A549 (cell line): Measurements from ENCODE around the gene NRSN2. TPM values are rescaled to one million over a fixed set of nuclear protein-coding genes. Genes with fewer than 3 reads are reported as not detected.
"Not testable (repeated sequence)": the region's sequence is repeated elsewhere in the genome, so short reads cannot be mapped to it uniquely, and the experiment has no call there.

Source experiments
- ATAC-seq, 2 experiments: fragments of 200-7000 bp in 1 of 2; fragments of >200 bp in 1 of 2; cut with Nextera tagmentation in 1 of 2; cut with Tn5 transposase in 1 of 2; 3 replicates each; pipeline versions ENCODE4 v1.8.0 to v1.9.1; 2018 to 2020; ENCODE audit warnings: mild to moderate bottlenecking in 1 of 2, moderate library complexity in 1 of 2
- CTCF ChIA-PET: fragments of 300-600 bp; sonication (Branson Sonifier 250); formaldehyde crosslinking; extraction: SDS; loops from one replicate; lab custom pipeline; 2021; ENCODE audit warnings: antibody characterized with exemption, inconsistent platforms; lab: Yijun Ruan, JAX
- POLR2A ChIA-PET: fragments of 350-600 bp; formaldehyde crosslinking; extraction: SDS; loops from one replicate; lab custom pipeline; 2021; ENCODE audit warnings: antibody characterized with exemption, inconsistent platforms; lab: Yijun Ruan, JAX
- DNase-seq, 2 experiments: peaks; one replicate each; pipeline versions ENCODE4 v3.0.0 to v3.0.0-alpha.2; 2011 to 2016; ENCODE audit warnings: low read depth in 1 of 2, low spot score in 1 of 2
- FAIRE-seq: peaks from 2 replicates; lab custom pipeline; 2011; peaks lifted over from hg19 to GRCh38; lab: Jason Lieb, UNC
- H3K27ac ChIP-seq, 2 experiments: fragments of >200 bp; sonication (Bioruptor Twin); formaldehyde crosslinking; 3 replicates each; pipeline ENCODE4 v1.5.1; 2016 to 2017
- H3K4me1 ChIP-seq: fragments of >200 bp; sonication (Bioruptor Twin); formaldehyde crosslinking; 3 replicates; pipeline ENCODE4 v1.6.1; 2016
- H3K4me2 ChIP-seq: fragments of >200 bp; sonication (Bioruptor Twin); formaldehyde crosslinking; 3 replicates; pipeline ENCODE4 v1.6.1; 2016
- H3K4me3 ChIP-seq: fragments of >200 bp; sonication (Bioruptor Twin); formaldehyde crosslinking; 3 replicates; pipeline ENCODE4 v1.5.1; 2016
- H3K9me3 ChIP-seq: fragments of >200 bp; sonication (Bioruptor Twin); formaldehyde crosslinking; 3 replicates; pipeline ENCODE4 v1.6.1; 2016
- BHLHE40 ChIP-seq: IDR thresholded peaks from 2 replicates; pipeline ENCODE4 v1.6.1; 2012; ENCODE audit warnings: low read depth, low read length, inconsistent platforms
- CBX2 ChIP-seq: fragments of 200-600 bp; sonication (generic); IDR thresholded peaks from 2 replicates; pipeline ENCODE4 v1.6.1; 2016; ENCODE audit warnings: low read depth, mild to moderate bottlenecking, borderline replicate concordance
- CBX8 ChIP-seq: fragments of 200-600 bp; sonication (generic); IDR thresholded peaks from 2 replicates; pipeline ENCODE4 v1.6.1; 2016
- CEBPB ChIP-seq, 2 experiments: fragments of >200 bp in 1 of 2; sonication (Bioruptor Twin) in 1 of 2; formaldehyde crosslinking in 1 of 2; IDR thresholded peaks; 2 replicates each; pipeline ENCODE4 v1.6.1; 2012 to 2016
- CHD4 ChIP-seq: fragments of 200-600 bp; sonication (generic); IDR thresholded peaks from 2 replicates; pipeline ENCODE4 v1.6.1; 2016; ENCODE audit warnings: antibody characterized with exemption, mild to moderate bottlenecking, borderline replicate concordance
- EHF ChIP-seq: fragments of 250-450 bp; sonication (Bioruptor Pico); IDR thresholded peaks from 2 replicates; pipeline ENCODE4 v1.5.0; 2020; ENCODE audit warnings: mild to moderate bottlenecking
- EP300 ChIP-seq, 2 experiments: fragments of >200 bp; sonication (Bioruptor Twin); formaldehyde crosslinking; IDR thresholded peaks; 2 replicates in 1 of 2; 3 replicates in 1 of 2; pipeline ENCODE4 v1.6.1; 2016 to 2017
- FOXS1 ChIP-seq: fragments of 250-450 bp; sonication (Bioruptor Pico); IDR thresholded peaks from 2 replicates; pipeline ENCODE4 v1.5.0; 2020; ENCODE audit warnings: mild to moderate bottlenecking, moderate library complexity
- HES2 ChIP-seq: fragments of >200 bp; sonication (Bioruptor Twin); formaldehyde crosslinking; IDR thresholded peaks from 2 replicates; pipeline ENCODE4 v1.6.1; 2016
- HEYL ChIP-seq: fragments of 250-450 bp; sonication (Bioruptor Pico); IDR thresholded peaks from 2 replicates; pipeline ENCODE4 v1.8.0; 2021; ENCODE audit warnings: mild to moderate bottlenecking, moderate library complexity
- HOXB5 ChIP-seq: fragments of 250-450 bp; sonication (Bioruptor Pico); IDR thresholded peaks from 2 replicates; pipeline ENCODE4 v1.5.0; 2020; ENCODE audit warnings: mild to moderate bottlenecking, moderate library complexity
- KDM5A ChIP-seq: fragments of 200-600 bp; sonication (generic); IDR thresholded peaks from 2 replicates; pipeline ENCODE4 v1.6.1; 2016; ENCODE audit warnings: antibody characterized with exemption, mild to moderate bottlenecking
- MAFK ChIP-seq: fragments of 450-650 bp; IDR thresholded peaks from 2 replicates; pipeline ENCODE4 v1.6.1; 2014; ENCODE audit not compliant: partially characterized antibody
- MYC ChIP-seq: IDR thresholded peaks from 2 replicates; pipeline ENCODE4 v1.6.1; 2012; ENCODE audit warnings: mild to moderate bottlenecking, inconsistent platforms, low read length, improper control_type of control experiment, borderline replicate concordance
- NFE2L2 ChIP-seq: fragments of 150-350 bp; conservative IDR thresholded peaks from 2 replicates; pipeline ENCODE4 v1.6.1; 2014; ENCODE audit warnings: low read length
- PBX3 ChIP-seq: IDR thresholded peaks from 2 replicates; pipeline ENCODE4 v1.6.1; 2012
- PHF8 ChIP-seq: fragments of 200-600 bp; sonication (generic); IDR thresholded peaks from 2 replicates; pipeline ENCODE4 v1.6.1; 2016; ENCODE audit warnings: low read depth, mild to moderate bottlenecking, antibody characterized with exemption, moderate library complexity, borderline replicate concordance
- POLR2A ChIP-seq: IDR thresholded peaks from 2 replicates; pipeline ENCODE4 v1.6.1; 2012; ENCODE audit warnings: mild to moderate bottlenecking, low read length
- RAD21 ChIP-seq, 2 experiments: fragments of >200 bp in 1 of 2; sonication (Bioruptor Twin) in 1 of 2; formaldehyde crosslinking in 1 of 2; IDR thresholded peaks in 1 of 2; conservative IDR thresholded peaks in 1 of 2; 2 replicates in 1 of 2; 3 replicates in 1 of 2; pipeline ENCODE4 v1.6.1; 2012 to 2018; ENCODE audit warnings: inconsistent platforms in 1 of 2
- RARB ChIP-seq: fragments of 250-450 bp; sonication (Bioruptor Pico); IDR thresholded peaks from 2 replicates; pipeline ENCODE4 v1.8.0; 2021; ENCODE audit warnings: mild to moderate bottlenecking, moderate library complexity
- RCOR1 ChIP-seq: fragments of 150-350 bp; IDR thresholded peaks from 2 replicates; pipeline ENCODE4 v1.6.1; 2014; ENCODE audit warnings: antibody characterized with exemption, low read length, low read depth
- RFX5 ChIP-seq: fragments of 450-650 bp; IDR thresholded peaks from 2 replicates; pipeline ENCODE4 v1.7.1; 2014; ENCODE audit warnings: antibody characterized with exemption, mild to moderate bottlenecking, moderate library complexity
- RNF2 ChIP-seq: fragments of 200-600 bp; sonication (generic); IDR thresholded peaks from 2 replicates; pipeline ENCODE4 v1.6.1; 2016; ENCODE audit warnings: low read depth, mild to moderate bottlenecking, antibody characterized with exemption, moderate library complexity, borderline replicate concordance
- TP53 ChIP-seq: fragments of 250-450 bp; sonication (Bioruptor Pico); IDR thresholded peaks from 2 replicates; pipeline ENCODE4 v1.5.0; 2021; ENCODE audit warnings: mild to moderate bottlenecking, moderate library complexity
- ZC3H11A ChIP-seq: fragments of 450-650 bp; IDR thresholded peaks from 2 replicates; pipeline ENCODE4 v1.6.1; 2014; ENCODE audit warnings: antibody characterized with exemption, mild to moderate bottlenecking
- ZNF302 ChIP-seq: fragments of 250-450 bp; sonication (Bioruptor Pico); IDR thresholded peaks from 2 replicates; pipeline ENCODE4 v1.9.0; 2021; ENCODE audit warnings: inconsistent platforms, mild to moderate bottlenecking, moderate library complexity
- WGBS: methylation state at CpG from one replicate; pipeline ENCODE4 v1.1.6; 2017; ENCODE audit errors: missing lambda C conversion rate; 5-methylcytosine and 5-hydroxymethylcytosine counted together
- polyA plus RNA-seq, 4 experiments: library from polyadenylated mRNA; depleted of rRNA in 3 of 4; stranded (reverse); fragments of >200 nt; fragmentation: RNase III in 1 of 4; extraction: RNeasy Plus Mini Kit Qiagen cat#74134 plus additional on column Dnase treatment in 1 of 4; gene quantifications; 2 replicates in 3 of 4; 3 replicates in 1 of 4; pipeline ENCODE4 v1.2.3, GENCODE V29; 2011 to 2017
- TF ChIP-seq, protein P1 (sequence below): fragments of 250-450 bp; sonication (Bioruptor Pico); IDR thresholded peaks from 2 replicates; pipeline ENCODE4 v1.5.0; 2020; ENCODE audit warnings: low read depth, mild to moderate bottlenecking, moderate library complexity

NRSN2 gene
- polyA plus RNA-seq, 2 of the 4 experiments (the other 2 are of a cell fraction), result 47.5 to 74.8 TPM

GRCh38 chr20:376750-377149 is 29.8 kb downstream of the NRSN2 start:
- no peaks in the 10 kb centered on the region for H3K9me3 ChIP-seq
- no peak overlapping the region for H3K4me2 ChIP-seq
- no peak overlapping the region for H3K4me3 ChIP-seq
- ChIA-PET CTCF (interaction anchor here (0.6 to 50.3 kb wide), 5 partner anchors 14 to 61 kb away, joined by 4 to 1229 read pairs (median 160); no protein-coding TSS in a partner anchor), POLR2A (interaction anchor here (14.2 kb wide), 1 partner anchor 12 kb away, joined by 147 read pairs; no protein-coding TSS in a partner anchor)
- TF ChIP-seq MYC (no peak), BHLHE40 (no peak), RNF2 (no peak), EP300 (IDR thresholded peaks at IDR 0.05) (no peak), CEBPB (IDR thresholded peaks at IDR 0.05) (no peak), POLR2A (no peak), KDM5A (no peak), RCOR1 (no peak), PHF8 (no peak), CBX8 (no peak), RAD21 (conservative IDR thresholded peaks at IDR 0.05 in 1 of 2, IDR thresholded peaks at IDR 0.05 in 1 of 2) (no peak), EHF (CRISPR knock-in tag) (no peak), TP53 (no peak), HEYL (CRISPR knock-in tag) (no peak), MAFK (no peak), NFE2L2 (no peak)
- FAIRE-seq, result no peak
- no peak for ATAC-seq
- peak overlapping the region; percentile 94 to 98 for H3K27ac ChIP-seq
- no peak for DNase-seq
- peaks cover 76% of the 10 kb centered on the region for H3K4me1 ChIP-seq
- 93% methylated on average over 2 of the region's 2 CpGs for WGBS

DNA sequence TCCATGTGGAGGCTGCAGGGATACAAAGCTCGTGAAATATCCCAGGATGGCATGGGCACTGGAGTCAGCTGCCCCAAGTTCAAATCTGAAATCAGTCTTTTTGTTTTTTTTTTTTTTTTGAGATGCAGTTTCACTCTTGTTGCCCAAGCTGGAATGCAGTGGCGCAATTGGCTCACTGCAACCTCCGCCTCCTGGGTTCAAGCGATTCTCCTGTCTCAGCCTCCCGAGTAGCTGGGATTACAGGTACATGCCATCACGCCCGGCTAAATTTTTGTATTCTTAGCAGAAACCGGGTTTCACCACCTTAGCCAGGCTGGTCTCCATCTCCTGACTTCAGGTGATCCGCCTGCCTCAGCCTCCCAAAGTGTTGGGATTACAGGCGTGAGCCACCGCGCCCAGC is 30.7 kb downstream of the NRSN2 start:
- ChIA-PET CTCF (interaction anchor here (0.6 to 50.3 kb wide), 7 partner anchors 8 to 61 kb away, joined by 4 to 1229 read pairs (median 119); no protein-coding TSS in a partner anchor), POLR2A (interaction anchor here (14.2 kb wide), 1 partner anchor 13 kb away, joined by 147 read pairs; no protein-coding TSS in a partner anchor)
- H3K9me3 ChIP-seq, DNase-seq, H3K4me3 ChIP-seq, FAIRE-seq, ATAC-seq: not testable (repeated sequence)
- WGBS, result 91% methylated on average over 12 of the region's 12 CpGs
- H3K4me1 ChIP-seq, result peaks cover 72% of the 10 kb centered on the region
- H3K4me2 ChIP-seq, result peak overlapping the region; percentile 40; the same call in 2 of the 3 replicates
- peak overlapping the region; percentile 94 to 98 for H3K27ac ChIP-seq

DNA sequence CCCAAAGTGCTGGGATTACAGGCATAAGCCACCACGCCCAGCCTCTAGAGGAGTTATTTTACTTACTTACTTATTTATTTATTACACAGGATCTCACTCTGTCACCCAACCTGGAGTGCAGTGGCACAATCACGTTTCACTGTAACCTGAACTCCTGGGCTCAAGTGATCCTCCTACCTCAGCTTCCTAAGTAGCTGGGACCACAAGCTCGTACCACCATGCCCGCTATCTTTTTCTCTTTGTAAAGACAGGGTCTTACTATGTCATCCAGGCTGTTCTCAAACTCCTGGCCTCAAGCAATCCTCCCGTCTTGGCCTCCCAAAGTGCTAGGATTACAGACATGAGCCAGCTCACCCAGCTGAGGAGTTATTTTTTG is 32.0 kb downstream of the NRSN2 start:
- H3K4me3 ChIP-seq, result no peak overlapping the region
- WGBS, result 82% methylated on average over 5 of the region's 5 CpGs
- H3K9me3 ChIP-seq, result no peaks in the 10 kb centered on the region
- CTCF ChIA-PET, result interaction anchor here (1.1 to 50.3 kb wide), 6 partner anchors 9 to 59 kb away, joined by 3 to 1229 read pairs (median 140); no protein-coding TSS in a partner anchor
- FAIRE-seq (no peak), ATAC-seq (no peak), DNase-seq (no peak)
- TF ChIP-seq BHLHE40 (no peak), HOXB5 (CRISPR knock-in tag) (no peak)
- H3K4me2 ChIP-seq, result peak overlapping the region; percentile 40; the same call in 2 of the 3 replicates
- H3K4me1 ChIP-seq, result peaks cover 72% of the 10 kb centered on the region
- POLR2A ChIA-PET, result interaction anchor here (14.2 kb wide), 1 partner anchor 14 kb away, joined by 147 read pairs; no protein-coding TSS in a partner anchor
- peak overlapping the region; percentile 94 to 98 for H3K27ac ChIP-seq

GRCh38 chr20:380763-381580 is 34.1 kb downstream of the NRSN2 start:
- under 1% methylated on average over 22 of the region's 93 CpGs for WGBS
- FAIRE-seq, result no peak
- ChIA-PET CTCF (interaction anchor here (0.7 to 50.3 kb wide), 10 partner anchors 8 to 57 kb away, joined by 3 to 1229 read pairs (median 6); partner anchors contain the start of gene NRSN2), POLR2A (interaction anchor here (0.7 to 14.2 kb wide), 9 partner anchors 10 to 56 kb away, joined by 3 to 147 read pairs (median 19); partner anchors contain the start of genes RBCK1 and SOX12)
- ATAC-seq, result peak; percentile 75 to 79
- peak overlapping the region; percentile 93 for H3K4me3 ChIP-seq
- H3K4me1 ChIP-seq, result peaks cover 71% of the 10 kb centered on the region
- peak; percentile 84 for DNase-seq
- H3K4me2 ChIP-seq, result peak overlapping the region; percentile 87
- H3K27ac ChIP-seq, result peak overlapping the region; percentile 94 to 98
- H3K9me3 ChIP-seq, result no peaks in the 10 kb centered on the region
- TF ChIP-seq TP53 (no peak), HEYL (CRISPR knock-in tag) (no peak), PBX3 (no peak), RFX5 (no peak), RARB (CRISPR knock-in tag) (no peak), ZNF302 (CRISPR knock-in tag) (no peak), CHD4 (0 out of 2 replicates have a peak, but pooled peaks have one; percentile 14), FOXS1 (CRISPR knock-in tag) (no peak), ZC3H11A (no peak), CBX2 (no peak), HES2 (peak; percentile 96), BHLHE40 (peak; percentile 69), PHF8 (peak; percentile 66)
- TF ChIP-seq, protein P1, sequence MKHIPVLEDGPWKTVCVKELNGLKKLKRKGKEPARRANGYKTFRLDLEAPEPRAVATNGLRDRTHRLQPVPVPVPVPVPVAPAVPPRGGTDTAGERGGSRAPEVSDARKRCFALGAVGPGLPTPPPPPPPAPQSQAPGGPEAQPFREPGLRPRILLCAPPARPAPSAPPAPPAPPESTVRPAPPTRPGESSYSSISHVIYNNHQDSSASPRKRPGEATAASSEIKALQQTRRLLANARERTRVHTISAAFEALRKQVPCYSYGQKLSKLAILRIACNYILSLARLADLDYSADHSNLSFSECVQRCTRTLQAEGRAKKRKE (CRISPR knock-in tag), result no peak
